LoVo (cell line): ENCODE data around the gene LCLAT1.
"Not testable (repeated sequence)": the region's sequence is repeated elsewhere in the genome, so short reads cannot be mapped to it uniquely, and the experiment has no call there.

Experiments
- DNase-seq: peaks from one replicate; pipeline ENCODE4 v3.0.0-alpha.2; 2016; ENCODE audit warnings: low spot score

LCLAT1 gene

GRCh38 chr2:30601375-30601774 lies 154.3 kb downstream of the LCLAT1 start:
- no peak for DNase-seq

- DNase-seq: no peak
Measured at GRCh38 chr2:30605197-30605596, 158.2 kb downstream of the LCLAT1 start.

GRCh38 chr2:30608643-30609042 lies 161.6 kb downstream of the LCLAT1 start:
- DNase-seq: no peak

- DNase-seq: no peak
Measured at GRCh38 chr2:30611583-30611982, 164.5 kb downstream of the LCLAT1 start.

- DNase-seq: no peak
Measured at GRCh38 chr2:30612371-30612770, 165.3 kb downstream of the LCLAT1 start.

- DNase-seq: no peak
Measured at GRCh38 chr2:30613001-30613400, 166.0 kb downstream of the LCLAT1 start.

- DNase-seq: not testable (repeated sequence)
Measured at GRCh38 chr2:30614227-30614626, 167.2 kb downstream of the LCLAT1 start.

- DNase-seq: no peak
Measured at GRCh38 chr2:30615926-30616325, 168.9 kb downstream of the LCLAT1 start.

- DNase-seq: no peak
Measured at GRCh38 chr2:30620102-30620501, 173.1 kb downstream of the LCLAT1 start.

GRCh38 chr2:30621836-30622235 lies 174.8 kb downstream of the LCLAT1 start:
- no peak for DNase-seq

- no peak for DNase-seq
Measured at GRCh38 chr2:30622452-30622851, 175.4 kb downstream of the LCLAT1 start.

GRCh38 chr2:30625276-30625675 lies 178.2 kb downstream of the LCLAT1 start:
- no peak for DNase-seq

GRCh38 chr2:30625701-30626100 lies 178.7 kb downstream of the LCLAT1 start:
- no peak for DNase-seq

- no peak for DNase-seq
Measured at GRCh38 chr2:30626397-30626796, 179.4 kb downstream of the LCLAT1 start.

GRCh38 chr2:30627151-30627550 lies 180.1 kb downstream of the LCLAT1 start:
- DNase-seq: no peak

GRCh38 chr2:30628341-30628740 lies 181.3 kb downstream of the LCLAT1 start:
- no peak for DNase-seq

GRCh38 chr2:30629866-30630265 lies 182.8 kb downstream of the LCLAT1 start:
- DNase-seq: no peak

- DNase-seq: no peak
Measured at GRCh38 chr2:30631051-30631671, 184.1 kb downstream of the LCLAT1 start.

- no peak for DNase-seq
Measured at GRCh38 chr2:30633039-30633438, 186.0 kb downstream of the LCLAT1 start.

- no peak for DNase-seq
Measured at GRCh38 chr2:30636311-30636710, 189.3 kb downstream of the LCLAT1 start.

- no peak for DNase-seq
Measured at GRCh38 chr2:30639836-30640235, 192.8 kb downstream of the LCLAT1 start.

- DNase-seq: no peak
Measured at GRCh38 chr2:30641765-30642345, 194.8 kb downstream of the LCLAT1 start.

- DNase-seq: not testable (repeated sequence)
Measured at GRCh38 chr2:30643013-30643412, 196.0 kb downstream of the LCLAT1 start.

GRCh38 chr2:30643674-30644073 lies 196.6 kb downstream of the LCLAT1 start:
- DNase-seq: no peak
